K562 (cell line): Measurements from ENCODE around the gene GLB1L. TPM values are rescaled to one million over a fixed set of nuclear protein-coding genes. Genes with fewer than 3 reads are reported as not detected.

Experiments used
- ARID4B ChIP-seq: sonication (generic); formaldehyde crosslinking; IDR thresholded peaks from 2 replicates; pipeline ENCODE4 v1.8.0; 2022; ENCODE audit warnings: mild to moderate bottlenecking, missing genetic modification reagents
- EHMT2 ChIP-seq: fragments of 450-650 bp; IDR thresholded peaks from 2 replicates; pipeline ENCODE4 v1.6.1; 2018; ENCODE audit warnings: antibody characterized with exemption
- GTF2B ChIP-seq: IDR thresholded peaks from 2 replicates; pipeline ENCODE4 v1.6.1; 2011; ENCODE audit not compliant: insufficient read length; ENCODE audit errors: extremely low read depth
- HNRNPLL ChIP-seq: fragments of 200-400 bp; formaldehyde crosslinking; IDR thresholded peaks from 2 replicates; pipeline ENCODE4 v1.6.1; 2017; ENCODE audit warnings: low read length, low read depth, mild to moderate bottlenecking; ENCODE audit not compliant: poor library complexity, severe bottlenecking
- NCOR1 ChIP-seq: fragments of 450-650 bp; IDR thresholded peaks from 2 replicates; pipeline ENCODE4 v1.6.1; 2016; ENCODE audit warnings: mild to moderate bottlenecking, moderate library complexity
- RERE ChIP-seq: sonication (generic); formaldehyde crosslinking; IDR thresholded peaks from 2 replicates; pipeline ENCODE4 v1.8.0; 2023; ENCODE audit warnings: missing genetic modification reagents, mild to moderate bottlenecking, borderline replicate concordance
- SP1 ChIP-seq: sonication (generic); formaldehyde crosslinking; IDR thresholded peaks from 2 replicates; pipeline ENCODE4 v1.8.1; 2022; ENCODE audit warnings: mild to moderate bottlenecking, missing genetic modification reagents
- TGIF2 ChIP-seq: sonication (generic); formaldehyde crosslinking; IDR thresholded peaks from 2 replicates; pipeline ENCODE4 v1.8.1; 2022; ENCODE audit warnings: mild to moderate bottlenecking, missing genetic modification reagents, moderate library complexity
- UBTF ChIP-seq, 2 experiments: IDR thresholded peaks; 2 replicates each; pipeline ENCODE4 v1.6.1; 2012; ENCODE audit warnings: improper control_type of control experiment in 2 of 2, low read depth in 2 of 2, low read length in 2 of 2, borderline replicate concordance in 1 of 2
- ZC3H8 ChIP-seq: fragments of 450-650 bp; IDR thresholded peaks from 2 replicates; pipeline ENCODE4 v1.6.1; 2017
- ZNF395 ChIP-seq: fragments of 200-800 bp; sonication (Bioruptor generic); IDR thresholded peaks from 2 replicates; pipeline ENCODE4 v1.6.1; 2017; ENCODE audit warnings: missing genetic modification characterization, missing compliant biosample characterization
- polyA plus RNA-seq, 8 experiments: library from polyadenylated mRNA; depleted of rRNA in 4 of 8; stranded (reverse) in 5 of 8; unstranded in 3 of 8; fragments of >200 nt; fragmentation: Nextera tagmentation in 2 of 8; fragmentation: Illumina TruSeq in 1 of 8; extraction: Ambion mirVana in 2 of 8; extraction: Trizol in 1 of 8; gene quantifications; 2 replicates each; pipeline versions ENCODE4 v1.2.1 to v1.2.3, GENCODE V29; 2011 to 2014; ENCODE audit warnings: inconsistent platforms in 1 of 8, missing spikeins in 1 of 8
- total RNA-seq, 7 experiments: library from RNA; depleted of rRNA in 6 of 7; stranded (reverse); fragments of >200 nt in 6 of 7; fragmentation: Illumina TruSeq in 2 of 7; extraction: Trizol in 2 of 7; gene quantifications; 2 replicates each; pipeline versions ENCODE4 v1.2.1 to v1.2.3, GENCODE V29; 2011 to 2021; ENCODE audit warnings: low replicate concordance in 1 of 7

GLB1L gene
- total and polyA plus RNA-seq, 9 of the 15 experiments (the other 6 are each of a cell fraction or from before 2014, with no cell fraction given), result 0.42 to 2.9 (median 2.5) TPM

- TF ChIP-seq ARID4B (CRISPR knock-in tag) (peak; percentile 76; the same call in 1 of the 2 replicates), UBTF (IDR thresholded peaks at IDR 0.05; ENCODE audit: borderline replicate concordance in 1 of 2, low read depth in 2 of 2, low read length in 2 of 2) (0 out of 4 replicates have a peak, but pooled peaks have one; percentile 17 to 43), NCOR1 (no peak), ZC3H8 (no peak), EHMT2 (0 out of 2 replicates have a peak, but pooled peaks have one; percentile 6), ZNF395 (CRISPR knock-in tag) (no peak), RERE (0 out of 2 replicates have a peak, but pooled peaks have one; percentile 59), HNRNPLL (peak; percentile 11), TGIF2 (CRISPR knock-in tag) (0 out of 2 replicates have a peak, but pooled peaks have one; percentile 79), GTF2B (no peak), SP1 (peak; percentile 5; the same call in 1 of the 2 replicates)
Measured at GRCh38 chr2:219218217-219218731, 27.0 kb downstream of the GLB1L start (continued).
